ENCODE results near the gene DENND5B.
"Not testable (repeated sequence)": the region's sequence is repeated elsewhere in the genome, so short reads cannot be mapped to it uniquely, and the experiment has no call there.

The DENND5B gene

DNA sequence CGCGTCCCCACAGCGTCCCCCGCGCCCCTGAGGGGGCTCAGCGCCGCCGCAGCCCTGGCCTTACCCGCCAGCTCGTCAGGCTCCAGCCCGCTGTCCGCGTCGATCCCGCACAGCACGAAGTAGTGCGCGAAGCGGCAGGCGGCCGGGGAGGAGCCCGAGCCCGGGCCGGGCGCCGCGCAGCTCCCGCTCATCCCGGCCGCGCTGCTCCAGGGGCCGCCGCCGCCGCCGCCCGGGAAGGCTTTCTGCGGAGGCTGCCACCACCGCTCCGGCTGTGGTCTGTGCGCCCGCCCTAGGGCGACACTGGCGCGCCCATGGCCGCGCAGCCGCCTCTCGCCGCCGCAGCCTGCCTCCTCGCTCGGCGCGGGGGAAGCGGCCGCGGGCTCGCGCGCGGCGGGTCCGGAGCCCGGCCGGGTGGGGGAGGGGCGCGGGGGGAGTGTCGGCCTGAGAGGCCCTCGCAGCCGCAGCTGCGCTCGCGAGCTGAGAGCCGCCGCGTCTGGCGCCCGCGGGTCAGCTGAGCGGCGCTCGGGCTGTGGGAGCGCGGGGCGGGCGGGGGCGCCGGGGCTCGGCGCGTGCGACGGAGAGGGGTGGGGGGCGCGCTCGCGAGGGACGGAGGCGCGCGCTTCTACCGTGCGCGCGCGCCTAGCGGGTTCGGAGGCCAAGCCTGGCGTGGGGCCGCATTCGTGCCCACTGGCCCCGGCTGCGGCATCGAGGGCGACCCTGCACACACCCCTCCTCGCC is at the start of gene DENND5B:
Gene DENND5B (minus strand): TSS at position 495 of the 738 bp plus-strand sequence. CDS start 304 bp downstream, at position 191.
- peak; percentile 56 to 90 (median 74) for DNase-seq

DNA sequence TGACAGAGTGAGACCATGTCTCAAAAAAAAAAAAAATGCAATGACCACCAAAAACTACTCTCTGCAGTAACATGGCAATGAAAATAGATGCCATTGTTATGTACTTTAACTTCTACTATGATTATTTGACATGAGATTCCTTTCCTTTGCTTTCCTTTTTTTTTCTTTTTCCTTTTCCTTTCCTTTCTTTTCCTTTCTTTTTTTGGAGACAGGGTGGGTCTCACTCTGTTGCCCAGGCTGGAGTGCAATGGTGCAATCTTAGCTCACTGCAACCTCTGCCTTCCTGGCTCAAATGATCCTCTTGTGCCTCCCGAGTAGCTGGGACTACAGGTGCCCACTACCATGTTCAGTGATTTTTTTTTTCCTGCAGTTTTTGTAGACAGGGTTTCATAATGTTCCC is 43.7 kb upstream of the DENND5B start:
- no peak for DNase-seq

DNA sequence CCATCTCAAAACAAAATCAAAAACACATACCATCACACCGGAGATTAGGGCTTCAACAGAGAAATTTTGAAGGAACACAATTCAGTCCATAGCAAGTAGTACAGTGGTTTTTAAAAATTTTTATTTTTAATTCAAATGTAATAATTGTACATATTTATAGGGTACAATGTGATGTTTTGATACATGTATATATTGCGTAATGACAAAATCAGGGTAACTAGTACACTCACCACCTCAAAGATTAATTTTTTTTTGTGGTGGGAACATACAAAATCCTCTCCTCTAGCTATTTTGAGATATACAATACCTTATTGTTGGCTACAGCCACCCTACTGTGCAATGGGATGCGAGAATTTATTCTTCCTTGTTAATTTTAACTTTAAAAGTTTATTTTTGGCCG is 42.5 kb upstream of the DENND5B start:
- DNase-seq: no peak

GRCh38 chr12:31631809-31632208 is 40.9 kb upstream of the DENND5B start:
- peak; percentile 70 to 81 (median 81) for DNase-seq

GRCh38 chr12:31631023-31631724 is 40.2 kb upstream of the DENND5B start:
- DNase-seq: no peak

DNA sequence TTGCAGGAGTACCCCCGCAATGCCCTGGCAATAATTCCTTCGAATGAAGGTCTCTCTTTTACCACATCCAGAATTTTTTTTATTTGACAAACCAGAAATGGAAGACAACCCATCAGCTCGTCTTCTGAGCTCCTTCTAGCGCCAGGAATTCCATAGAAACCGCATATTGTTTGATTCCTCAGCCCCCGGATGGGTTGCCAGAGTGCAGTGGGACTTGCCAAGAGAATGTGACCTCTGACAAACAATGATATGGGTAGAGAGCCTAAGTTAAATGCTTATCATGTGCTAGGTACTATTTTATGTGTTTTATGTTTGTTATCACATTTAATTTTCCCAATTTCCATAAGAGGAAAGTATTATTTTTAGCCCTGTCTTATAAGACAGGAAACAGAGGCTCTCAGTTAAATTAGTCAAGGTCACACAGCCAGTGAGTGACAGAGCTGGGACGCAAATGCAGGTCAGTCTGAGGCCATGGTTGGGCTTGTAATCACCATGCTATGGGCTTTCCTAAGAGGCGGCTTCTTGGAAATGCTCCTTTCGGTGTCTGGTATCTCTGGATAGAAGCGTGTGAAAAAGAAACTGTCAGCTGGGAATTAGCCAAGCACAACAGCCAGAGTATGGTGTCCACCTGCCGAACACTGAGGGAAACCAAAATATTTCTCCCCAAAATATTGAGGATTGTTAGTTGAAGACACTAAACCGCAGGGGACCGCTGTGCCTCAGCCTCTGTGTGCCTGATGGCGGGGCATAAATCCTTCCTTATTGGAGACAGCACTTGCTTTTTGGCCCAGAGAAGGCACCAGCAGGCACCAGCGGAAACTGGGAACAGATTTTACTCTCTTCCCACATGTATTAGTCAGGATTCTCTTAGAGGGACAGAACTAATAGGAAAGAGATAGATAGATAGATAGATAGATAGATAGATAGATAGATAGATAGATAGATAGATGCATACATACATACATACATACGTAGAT is 39.1 kb upstream of the DENND5B start:
- peak in 1 of 3 donors; percentile 18 for DNase-seq

GRCh38 chr12:31627456-31628054 is 36.6 kb upstream of the DENND5B start:
- no peak for DNase-seq

DNA sequence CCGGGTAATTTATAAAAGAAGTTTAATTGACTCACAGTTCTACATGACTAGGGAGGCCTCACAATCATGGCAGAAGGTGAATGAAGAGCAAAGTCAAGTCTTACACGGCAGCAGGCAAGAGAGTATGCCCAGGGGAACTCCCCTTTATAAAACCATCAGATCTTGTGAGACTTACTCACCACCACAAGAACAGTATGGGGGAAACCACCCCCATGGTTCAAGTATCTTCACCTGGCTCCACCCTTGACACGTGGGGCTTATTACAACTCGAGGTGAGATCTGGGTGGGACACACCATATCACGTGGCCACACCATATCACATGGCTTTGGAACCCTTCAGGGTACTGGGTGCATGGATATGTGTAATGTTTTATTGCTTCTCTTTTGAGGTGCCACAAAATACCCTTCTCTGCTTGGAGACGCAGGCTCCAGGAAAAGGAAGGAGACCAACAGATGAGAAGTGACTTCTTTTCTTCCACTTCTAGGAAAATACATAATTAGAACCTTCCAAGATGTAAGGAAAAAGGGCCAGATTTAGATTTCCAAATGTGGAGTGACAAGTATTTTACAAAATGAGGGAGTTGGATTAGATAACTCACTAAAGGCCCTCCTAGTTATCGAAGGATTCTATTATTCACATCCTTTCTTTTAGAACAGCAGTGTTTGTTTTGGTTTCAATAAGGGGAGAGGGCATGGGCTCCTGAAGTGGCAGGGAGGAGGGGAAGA is 35.5 kb upstream of the DENND5B start:
- peak in 2 of 3 donors; percentile 20 to 23 for DNase-seq

- no peak for DNase-seq
Measured at GRCh38 chr12:31622038-31622437, 31.1 kb upstream of the DENND5B start.

DNA sequence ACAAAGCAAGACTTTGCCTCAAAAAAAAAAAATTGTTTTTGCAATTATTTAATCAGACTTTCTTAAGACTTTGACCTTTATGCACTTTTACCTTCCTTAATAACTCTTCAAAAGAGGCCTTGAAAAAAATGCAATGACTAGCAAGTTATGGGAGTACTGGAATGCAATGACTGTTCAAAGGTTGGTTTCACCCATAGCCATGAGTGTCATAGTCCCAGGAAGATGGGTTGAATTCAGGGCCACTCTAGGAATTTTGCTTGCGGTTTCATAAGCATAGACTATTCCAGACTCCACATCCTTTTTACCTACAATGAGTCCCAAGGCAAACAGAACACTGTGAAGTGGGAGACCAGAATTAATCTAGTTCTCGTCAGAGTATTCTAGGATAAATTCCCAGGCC is 29.4 kb upstream of the DENND5B start:
- no peak for DNase-seq

GRCh38 chr12:31618228-31619025 is 27.5 kb upstream of the DENND5B start:
- peak in 1 of 3 donors; percentile 24 for DNase-seq

GRCh38 chr12:31612819-31613218 is 21.9 kb upstream of the DENND5B start:
- DNase-seq: no peak

- DNase-seq: not testable (repeated sequence)
Measured at GRCh38 chr12:31608299-31608698, 17.4 kb upstream of the DENND5B start.

DNA sequence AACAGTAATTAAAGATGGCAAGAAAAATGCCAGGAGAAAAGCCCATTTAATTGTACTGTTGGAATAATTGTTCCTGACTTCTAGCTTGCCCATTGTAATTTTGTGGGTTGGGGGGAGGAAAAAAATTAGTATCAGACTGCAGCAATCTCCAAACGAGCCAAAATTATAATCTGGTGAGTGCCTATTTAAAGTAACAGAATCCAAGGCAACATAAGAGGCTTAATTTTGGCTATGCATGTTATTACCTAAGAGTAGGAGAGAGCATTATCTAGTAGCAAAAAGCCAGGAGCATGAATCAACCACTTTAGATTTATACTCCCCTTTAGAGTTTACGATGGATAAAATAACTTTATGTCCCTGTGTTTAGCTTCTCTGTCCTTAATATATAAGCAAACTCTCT is 14.6 kb upstream of the DENND5B start:
- no peak for DNase-seq

GRCh38 chr12:31603546-31604009 is 12.6 kb upstream of the DENND5B start:
- DNase-seq: peak in 2 of 3 donors; percentile 5 to 23

DNA sequence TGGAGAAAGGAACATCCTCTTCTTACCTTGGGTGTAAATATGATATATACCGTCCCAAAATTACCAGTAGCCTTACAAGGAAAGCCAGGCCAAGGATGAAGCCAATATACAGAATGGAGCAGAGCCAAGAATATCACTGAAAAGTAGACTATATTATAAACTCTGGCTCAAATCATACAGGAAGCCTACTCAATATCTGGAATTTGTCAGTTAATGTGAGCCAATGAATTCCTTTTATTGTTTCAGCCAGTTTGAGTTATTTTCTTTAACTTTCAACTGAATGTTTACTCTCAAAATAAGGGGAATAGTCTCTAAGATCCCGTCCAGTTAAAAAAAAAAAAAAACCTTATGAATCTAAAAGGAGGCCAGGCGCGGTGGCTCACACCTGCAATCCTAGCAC is 9.8 kb upstream of the DENND5B start:
- DNase-seq: no peak

- DNase-seq: no peak
Measured at GRCh38 chr12:31600252-31600651, 9.3 kb upstream of the DENND5B start.

DNA sequence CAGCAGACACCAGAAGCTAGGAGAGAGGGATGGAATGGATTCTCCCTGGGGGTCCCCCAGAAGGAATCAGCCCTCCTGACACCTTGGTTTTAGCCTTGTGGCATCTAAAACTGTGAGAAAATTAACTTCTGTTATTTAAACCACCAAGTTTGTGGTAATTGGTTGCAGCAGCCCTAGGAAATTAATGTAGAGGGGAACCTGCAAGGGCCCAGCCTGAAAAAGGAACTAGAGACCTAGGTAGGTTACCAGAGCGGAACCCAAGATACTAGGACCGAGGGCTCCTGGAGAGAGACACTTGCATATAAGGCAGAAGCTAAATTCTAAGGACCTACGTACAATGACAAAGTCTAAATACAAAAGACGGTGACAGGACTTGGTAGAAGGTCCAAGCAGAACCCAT is 8.1 kb upstream of the DENND5B start:
- no peak for DNase-seq

DNA sequence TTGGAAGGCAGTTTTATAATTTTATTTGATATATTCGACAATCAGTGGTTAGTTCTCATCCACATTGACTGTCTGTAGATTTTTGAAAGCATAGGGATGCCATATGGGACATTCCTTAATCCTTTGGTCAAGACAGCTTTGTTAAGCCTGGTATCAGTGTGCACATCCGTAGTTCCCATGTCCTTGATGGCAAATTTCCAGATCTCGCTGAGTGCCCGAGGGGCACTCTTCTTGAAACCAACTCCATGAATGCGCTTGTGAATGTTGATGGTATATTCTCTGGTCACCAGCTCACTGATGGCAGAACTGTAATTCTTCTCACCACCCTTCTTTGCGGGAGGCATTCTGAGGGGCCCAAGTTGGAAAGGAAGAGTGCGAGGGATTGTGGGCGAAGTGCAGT is 6.1 kb upstream of the DENND5B start:
- DNase-seq: no peak

- DNase-seq: no peak
Measured at GRCh38 chr12:31594681-31595080, 3.7 kb upstream of the DENND5B start.

DNA sequence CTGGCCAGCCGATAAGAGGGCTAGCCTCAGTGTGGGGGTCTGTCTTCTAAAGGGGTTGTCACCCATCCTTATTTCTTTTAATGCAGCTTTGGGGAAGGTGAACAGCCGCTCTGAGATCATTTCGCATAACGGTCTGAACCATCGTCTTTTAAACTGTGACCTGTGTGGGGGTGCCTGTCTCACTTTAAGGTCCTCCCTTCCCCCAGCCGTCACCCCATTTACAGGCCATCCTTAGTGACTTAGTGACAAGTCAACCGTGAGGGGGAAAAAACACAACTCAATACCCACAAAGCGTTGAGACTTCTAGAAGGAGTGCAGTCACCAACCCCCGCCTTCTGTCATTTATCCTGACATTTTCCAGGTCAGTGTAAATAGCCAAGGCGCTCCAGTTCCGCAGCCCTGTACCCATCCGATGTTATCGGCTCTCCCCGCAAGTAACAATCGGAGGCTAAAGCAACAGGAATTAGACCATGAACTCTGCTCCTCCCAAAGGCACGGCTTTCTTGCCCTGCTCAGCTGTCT is 505 bp upstream of the DENND5B start:
- DNase-seq: peak; percentile 8 to 22 (median 15)
